Measurements from ENCODE around the gene ADAM11.

The ADAM11 gene

GRCh38 chr17:44792276-44792675 lies 33.5 kb downstream of the ADAM11 start:
- H3K9me3 ChIP-seq (ENCODE audit: control insufficient read depth, insufficient read depth, low read length), result no peaks in the 10 kb centered on the region
- no peak overlapping the region for H3K9ac ChIP-seq (ENCODE audit: low read depth, low read length)
- no peaks in the 10 kb centered on the region for H3K36me3 ChIP-seq (ENCODE audit: insufficient read depth, low read length)
- H3K4me1 ChIP-seq (ENCODE audit: insufficient read depth, low read length), result peaks cover 20% of the 10 kb centered on the region; the same call in 1 of the 2 replicates

- Histone ChIP-seq H3K36me3 (ENCODE audit: insufficient read depth, low read length) (peaks cover 2% of the 10 kb centered on the region; the same call in 1 of the 2 replicates), H3K4me1 (ENCODE audit: insufficient read depth, low read length) (peaks cover 20% of the 10 kb centered on the region; the same call in 1 of the 2 replicates), H3K9ac (ENCODE audit: low read depth, low read length) (no peak overlapping the region), H3K9me3 (ENCODE audit: control insufficient read depth, insufficient read depth, low read length) (no peaks in the 10 kb centered on the region)
Observed at GRCh38 chr17:44793885-44794842, 35.4 kb downstream of the ADAM11 start.

- Histone ChIP-seq H3K9ac (ENCODE audit: low read depth, low read length) (no peak overlapping the region), H3K4me1 (ENCODE audit: insufficient read depth, low read length) (peaks cover 20% of the 10 kb centered on the region; the same call in 1 of the 2 replicates)
Observed at GRCh38 chr17:44794851-44795413, 36.1 kb downstream of the ADAM11 start.

GRCh38 chr17:44795421-44795820 lies 36.6 kb downstream of the ADAM11 start:
- Histone ChIP-seq H3K9me3 (ENCODE audit: control insufficient read depth, insufficient read depth, low read length) (no peaks in the 10 kb centered on the region), H3K9ac (ENCODE audit: low read depth, low read length) (no peak overlapping the region), H3K4me1 (ENCODE audit: insufficient read depth, low read length) (peaks cover 20% of the 10 kb centered on the region; the same call in 1 of the 2 replicates), H3K36me3 (ENCODE audit: insufficient read depth, low read length) (peaks cover 4% of the 10 kb centered on the region; the same call in 1 of the 2 replicates)

More at GRCh38 chr17:44794851-44795413, 36.1 kb downstream of the ADAM11 start:
- Histone ChIP-seq H3K36me3 (ENCODE audit: insufficient read depth, low read length) (peaks cover 2% of the 10 kb centered on the region; the same call in 1 of the 2 replicates), H3K9me3 (ENCODE audit: control insufficient read depth, insufficient read depth, low read length) (no peaks in the 10 kb centered on the region)

- Histone ChIP-seq H3K9me3 (ENCODE audit: control insufficient read depth, insufficient read depth, low read length) (no peaks in the 10 kb centered on the region), H3K4me1 (ENCODE audit: insufficient read depth, low read length) (peaks cover 20% of the 10 kb centered on the region; the same call in 1 of the 2 replicates), H3K36me3 (ENCODE audit: insufficient read depth, low read length) (peaks cover 7% of the 10 kb centered on the region; the same call in 1 of the 2 replicates), H3K9ac (ENCODE audit: low read depth, low read length) (no peak overlapping the region)
Observed at GRCh38 chr17:44795928-44796327, 37.1 kb downstream of the ADAM11 start.

GRCh38 chr17:44796731-44797130 lies 37.9 kb downstream of the ADAM11 start:
- Histone ChIP-seq H3K9ac (ENCODE audit: low read depth, low read length) (no peak overlapping the region), H3K36me3 (ENCODE audit: insufficient read depth, low read length) (peaks cover 10% of the 10 kb centered on the region), H3K9me3 (ENCODE audit: control insufficient read depth, insufficient read depth, low read length) (no peaks in the 10 kb centered on the region), H3K4me1 (ENCODE audit: insufficient read depth, low read length) (peaks cover 20% of the 10 kb centered on the region; the same call in 1 of the 2 replicates)

- Histone ChIP-seq H3K36me3 (ENCODE audit: insufficient read depth, low read length) (peaks cover 10% of the 10 kb centered on the region), H3K4me1 (ENCODE audit: insufficient read depth, low read length) (peaks cover 20% of the 10 kb centered on the region; the same call in 1 of the 2 replicates), H3K9me3 (ENCODE audit: control insufficient read depth, insufficient read depth, low read length) (no peaks in the 10 kb centered on the region), H3K9ac (ENCODE audit: low read depth, low read length) (no peak overlapping the region)
Observed at GRCh38 chr17:44797802-44798201, 39.0 kb downstream of the ADAM11 start.

- H3K4me1 ChIP-seq (ENCODE audit: insufficient read depth, low read length), result peaks cover 20% of the 10 kb centered on the region; the same call in 1 of the 2 replicates
- H3K9ac ChIP-seq (ENCODE audit: low read depth, low read length), result no peak overlapping the region
- peaks cover 10% of the 10 kb centered on the region for H3K36me3 ChIP-seq (ENCODE audit: insufficient read depth, low read length)
- no peaks in the 10 kb centered on the region for H3K9me3 ChIP-seq (ENCODE audit: control insufficient read depth, insufficient read depth, low read length)
Observed at GRCh38 chr17:44798356-44798755, 39.6 kb downstream of the ADAM11 start.

- Histone ChIP-seq H3K4me1 (ENCODE audit: insufficient read depth, low read length) (no peaks in the 10 kb centered on the region), H3K36me3 (ENCODE audit: insufficient read depth, low read length) (peaks cover 28% of the 10 kb centered on the region), H3K9ac (ENCODE audit: low read depth, low read length) (no peak overlapping the region), H3K9me3 (ENCODE audit: control insufficient read depth, insufficient read depth, low read length) (no peaks in the 10 kb centered on the region)
Observed at GRCh38 chr17:44801880-44802279, 43.1 kb downstream of the ADAM11 start.

GRCh38 chr17:44804302-44805089 lies 45.7 kb downstream of the ADAM11 start:
- H3K36me3 ChIP-seq (ENCODE audit: insufficient read depth, low read length), result peaks cover 26% of the 10 kb centered on the region
- no peak overlapping the region for H3K9ac ChIP-seq (ENCODE audit: low read depth, low read length)
- no peaks in the 10 kb centered on the region for H3K4me1 ChIP-seq (ENCODE audit: insufficient read depth, low read length)
- H3K9me3 ChIP-seq (ENCODE audit: control insufficient read depth, insufficient read depth, low read length), result no peaks in the 10 kb centered on the region

GRCh38 chr17:44807093-44807816 lies 48.5 kb downstream of the ADAM11 start:
- Histone ChIP-seq H3K4me1 (ENCODE audit: insufficient read depth, low read length) (no peaks in the 10 kb centered on the region), H3K9ac (ENCODE audit: low read depth, low read length) (no peak overlapping the region), H3K9me3 (ENCODE audit: control insufficient read depth, insufficient read depth, low read length) (no peaks in the 10 kb centered on the region), H3K36me3 (ENCODE audit: insufficient read depth, low read length) (peaks cover 18% of the 10 kb centered on the region)

GRCh38 chr17:44807817-44808155 lies 49.0 kb downstream of the ADAM11 start:
- H3K9ac ChIP-seq (ENCODE audit: low read depth, low read length), result no peak overlapping the region
- peaks cover 18% of the 10 kb centered on the region for H3K36me3 ChIP-seq (ENCODE audit: insufficient read depth, low read length)

GRCh38 chr17:44808156-44808555 lies 49.4 kb downstream of the ADAM11 start:
- Histone ChIP-seq H3K9me3 (ENCODE audit: control insufficient read depth, insufficient read depth, low read length) (no peaks in the 10 kb centered on the region), H3K9ac (ENCODE audit: low read depth, low read length) (no peak overlapping the region), H3K36me3 (ENCODE audit: insufficient read depth, low read length) (peaks cover 18% of the 10 kb centered on the region)

More at GRCh38 chr17:44807817-44808155, 49.0 kb downstream of the ADAM11 start:
- Histone ChIP-seq H3K4me1 (ENCODE audit: insufficient read depth, low read length) (no peaks in the 10 kb centered on the region), H3K9me3 (ENCODE audit: control insufficient read depth, insufficient read depth, low read length) (no peaks in the 10 kb centered on the region)

More at GRCh38 chr17:44808156-44808555, 49.4 kb downstream of the ADAM11 start:
- no peaks in the 10 kb centered on the region for H3K4me1 ChIP-seq (ENCODE audit: insufficient read depth, low read length)
